ENCODE data around the gene CD300LF. TPM values are rescaled to one million over a fixed set of nuclear protein-coding genes. Genes with fewer than 3 reads are reported as not detected.

The CD300LF gene
- total RNA-seq, 1 donor from 2014 or later = 0.55 TPM

DNA sequence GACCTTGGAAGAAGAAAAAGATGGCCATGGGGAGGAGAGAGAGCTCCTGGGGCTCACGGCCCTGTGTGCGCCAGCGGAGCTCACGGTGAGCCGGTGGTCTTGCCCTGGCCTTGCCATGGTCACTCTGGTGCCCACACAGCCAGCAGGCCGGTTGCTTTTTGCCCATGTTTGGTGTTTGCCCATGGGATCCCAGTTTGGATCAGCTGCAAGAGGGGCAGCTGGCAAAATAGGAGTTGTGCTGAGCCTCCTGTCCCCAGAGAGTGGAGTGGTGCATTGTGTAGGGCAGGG is 37.3 kb upstream of the CD300LF start:
- intact Hi-C loops (cut with micrococcal nuclease) = no loop called here
- Histone ChIP-seq H3K36me3 (no peaks in the 10 kb centered on the region), H3K4me3 (peak overlapping the region; percentile 87), H3K9me3 (replicated peaks) (no peaks in the 10 kb centered on the region), H3K4me1 (peaks cover 77% of the 10 kb centered on the region), H3K27ac (replicated peaks) (peak overlapping the region; percentile 87), H3K27me3 (ENCODE audit: low read depth) (no peaks in the 10 kb centered on the region)
- no peak for DNase-seq
- TF ChIP-seq, protein P1, sequence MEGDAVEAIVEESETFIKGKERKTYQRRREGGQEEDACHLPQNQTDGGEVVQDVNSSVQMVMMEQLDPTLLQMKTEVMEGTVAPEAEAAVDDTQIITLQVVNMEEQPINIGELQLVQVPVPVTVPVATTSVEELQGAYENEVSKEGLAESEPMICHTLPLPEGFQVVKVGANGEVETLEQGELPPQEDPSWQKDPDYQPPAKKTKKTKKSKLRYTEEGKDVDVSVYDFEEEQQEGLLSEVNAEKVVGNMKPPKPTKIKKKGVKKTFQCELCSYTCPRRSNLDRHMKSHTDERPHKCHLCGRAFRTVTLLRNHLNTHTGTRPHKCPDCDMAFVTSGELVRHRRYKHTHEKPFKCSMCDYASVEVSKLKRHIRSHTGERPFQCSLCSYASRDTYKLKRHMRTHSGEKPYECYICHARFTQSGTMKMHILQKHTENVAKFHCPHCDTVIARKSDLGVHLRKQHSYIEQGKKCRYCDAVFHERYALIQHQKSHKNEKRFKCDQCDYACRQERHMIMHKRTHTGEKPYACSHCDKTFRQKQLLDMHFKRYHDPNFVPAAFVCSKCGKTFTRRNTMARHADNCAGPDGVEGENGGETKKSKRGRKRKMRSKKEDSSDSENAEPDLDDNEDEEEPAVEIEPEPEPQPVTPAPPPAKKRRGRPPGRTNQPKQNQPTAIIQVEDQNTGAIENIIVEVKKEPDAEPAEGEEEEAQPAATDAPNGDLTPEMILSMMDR (IDR thresholded peaks at IDR 0.05; ENCODE audit: borderline replicate concordance) = no peak

DNA sequence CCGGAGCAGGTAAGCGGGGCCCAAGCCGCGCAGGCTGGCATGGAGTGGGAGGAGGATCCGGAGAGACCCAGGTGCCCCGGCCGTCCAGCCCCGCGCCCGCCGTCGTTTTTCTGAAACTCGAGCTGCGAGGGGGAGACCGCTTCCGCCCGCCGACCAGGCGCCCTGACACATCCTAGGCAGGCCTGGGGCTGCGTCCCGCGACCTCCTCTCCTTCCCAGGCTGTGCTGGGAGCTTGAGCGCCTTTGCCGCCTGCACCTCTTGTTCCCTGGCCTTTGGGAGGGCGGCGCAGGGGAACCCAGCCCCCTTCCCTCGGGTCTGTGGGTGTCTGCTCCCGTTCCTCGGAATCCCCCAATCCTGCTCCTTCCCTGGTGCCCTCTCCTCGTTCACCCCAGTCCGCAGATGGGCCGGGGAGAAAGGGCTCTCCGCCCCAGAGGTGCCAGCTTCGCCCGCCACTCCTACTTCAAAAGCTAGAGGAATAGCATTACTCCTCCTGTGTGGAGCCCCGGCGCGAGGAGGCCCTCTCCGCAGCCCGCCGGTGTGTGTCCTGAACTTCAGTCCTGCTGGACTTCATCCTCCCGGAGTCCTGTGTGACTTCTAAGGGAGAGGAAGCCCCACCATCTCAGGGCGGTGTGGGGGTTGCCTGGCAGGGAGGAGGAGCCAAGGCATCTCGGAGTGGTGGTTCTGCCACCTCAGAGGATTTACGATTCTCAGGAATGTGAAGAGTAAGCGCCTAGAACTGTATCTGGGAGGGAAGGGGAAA is 36.7 kb upstream of the CD300LF start:
- H3K4me1 ChIP-seq = peaks cover 81% of the 10 kb centered on the region
- H3K4me3 ChIP-seq = peak overlapping the region; percentile 87
- H3K27me3 ChIP-seq (ENCODE audit: low read depth) = no peaks in the 10 kb centered on the region
- intact Hi-C loops (cut with micrococcal nuclease) = loop anchor here (2.0 kb wide), 1 partner anchor 27 kb away; the partner anchor contains the start of gene NAT9
- no peaks in the 10 kb centered on the region for H3K36me3 ChIP-seq
- no peaks in the 10 kb centered on the region for H3K9me3 ChIP-seq (replicated peaks)
- H3K27ac ChIP-seq (replicated peaks) = peak overlapping the region; percentile 87
- TF ChIP-seq, protein P1 (IDR thresholded peaks at IDR 0.05; ENCODE audit: borderline replicate concordance) = peak; percentile 2
- DNase-seq = no peak

DNA sequence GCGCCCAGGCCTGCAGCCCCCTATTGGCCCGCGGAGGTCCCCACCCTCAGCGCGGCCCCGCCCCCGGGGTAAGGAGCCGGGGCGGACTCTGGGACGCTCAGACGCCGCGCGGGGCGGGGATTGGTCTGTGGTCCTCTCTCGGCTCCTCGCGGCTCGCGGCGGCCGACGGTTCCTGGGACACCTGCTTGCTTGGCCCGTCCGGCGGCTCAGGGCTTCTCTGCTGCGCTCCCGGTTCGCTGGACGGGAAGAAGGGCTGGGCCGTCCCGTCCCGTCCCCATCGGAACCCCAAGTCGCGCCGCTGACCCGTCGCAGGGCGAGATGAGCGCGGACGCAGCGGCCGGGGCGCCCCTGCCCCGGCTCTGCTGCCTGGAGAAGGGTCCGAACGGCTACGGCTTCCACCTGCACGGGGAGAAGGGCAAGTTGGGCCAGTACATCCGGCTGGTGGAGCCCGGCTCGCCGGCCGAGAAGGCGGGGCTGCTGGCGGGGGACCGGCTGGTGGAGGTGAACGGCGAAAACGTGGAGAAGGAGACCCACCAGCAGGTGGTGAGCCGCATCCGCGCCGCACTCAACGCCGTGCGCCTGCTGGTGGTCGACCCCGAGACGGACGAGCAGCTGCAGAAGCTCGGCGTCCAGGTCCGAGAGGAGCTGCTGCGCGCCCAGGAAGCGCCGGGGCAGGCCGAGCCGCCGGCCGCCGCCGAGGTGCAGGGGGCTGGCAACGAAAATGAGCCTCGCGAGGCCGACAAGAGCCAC is 36.0 kb upstream of the CD300LF start, which contains the start of gene NHERF1:
NHERF1 (plus strand) TSS at position 100 of the 750 bp plus-strand sequence; CDS start at position 319, 219 bp downstream.
- H3K27ac ChIP-seq (replicated peaks) = peak within 1 kb of the TSS; percentile 87
- H3K4me3 ChIP-seq = peak within 1 kb of the TSS; percentile 87
- no peaks in the 10 kb centered on the region for H3K27me3 ChIP-seq (ENCODE audit: low read depth)
- intact Hi-C loops (cut with micrococcal nuclease) = loop anchor here (2.0 kb wide), 1 partner anchor 28 kb away; the partner anchor contains the start of gene NAT9
- H3K4me1 ChIP-seq = peaks cover 84% of the 10 kb centered on the region
- peak; percentile 96 for DNase-seq
- TF ChIP-seq, protein P1 (IDR thresholded peaks at IDR 0.05; ENCODE audit: borderline replicate concordance) = peak; percentile 39
- no peaks in the 10 kb centered on the region for H3K36me3 ChIP-seq
- H3K9me3 ChIP-seq (replicated peaks) = no peaks in the 10 kb centered on the region

DNA sequence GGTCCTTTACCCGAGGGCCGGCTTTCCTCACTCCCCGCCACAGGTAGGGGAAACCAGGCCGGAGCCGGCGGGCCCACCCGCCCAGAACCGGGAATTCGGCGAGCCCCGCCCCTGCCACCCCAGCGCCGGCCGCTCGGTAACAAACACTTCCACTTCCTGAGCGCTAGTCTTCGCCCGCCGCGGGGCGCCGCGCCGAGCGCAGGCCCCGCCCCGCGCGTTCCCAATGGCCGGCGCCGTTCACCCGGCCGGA is 35.5 kb upstream of the CD300LF start:
- peak overlapping the region; percentile 87 for H3K4me3 ChIP-seq
- DNase-seq = no peak
- TF ChIP-seq, protein P1 (IDR thresholded peaks at IDR 0.05; ENCODE audit: borderline replicate concordance) = peak; percentile 40
- intact Hi-C loops (cut with micrococcal nuclease) = loop anchor here (2.0 kb wide), 1 partner anchor 29 kb away; the partner anchor contains the start of gene NAT9
- H3K27ac ChIP-seq (replicated peaks) = peak overlapping the region; percentile 87
- H3K4me1 ChIP-seq = peaks cover 84% of the 10 kb centered on the region
- no peaks in the 10 kb centered on the region for H3K27me3 ChIP-seq (ENCODE audit: low read depth)
- H3K9me3 ChIP-seq (replicated peaks) = no peaks in the 10 kb centered on the region
- H3K36me3 ChIP-seq = no peaks in the 10 kb centered on the region

DNA sequence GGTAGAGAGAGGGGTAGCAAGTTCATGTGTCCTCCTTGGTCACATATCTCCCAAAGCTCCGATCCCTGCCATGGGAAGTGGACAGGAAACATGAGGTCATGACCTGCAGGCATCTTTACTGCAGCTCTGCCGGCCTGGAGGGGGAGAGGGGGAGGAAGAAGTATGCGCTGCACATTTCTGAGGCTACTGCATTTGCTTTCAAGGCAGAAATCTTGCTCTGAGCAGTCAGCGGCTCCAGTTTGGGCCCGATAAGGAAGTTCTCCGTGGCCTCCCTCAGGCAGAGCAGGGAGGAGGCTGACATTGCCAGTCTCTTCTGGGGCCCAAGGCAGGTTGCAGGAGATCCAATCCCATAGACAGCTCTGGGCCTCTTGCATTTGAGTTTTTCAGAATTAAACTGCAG is 34.2 kb upstream of the CD300LF start:
- DNase-seq = peak; percentile 18
- Histone ChIP-seq H3K27ac (replicated peaks) (peak overlapping the region; percentile 87), H3K4me1 (peaks cover 74% of the 10 kb centered on the region), H3K4me3 (no peak overlapping the region), H3K27me3 (ENCODE audit: low read depth) (no peaks in the 10 kb centered on the region), H3K9me3 (replicated peaks) (no peaks in the 10 kb centered on the region), H3K36me3 (no peaks in the 10 kb centered on the region)
- TF ChIP-seq, protein P1 (IDR thresholded peaks at IDR 0.05; ENCODE audit: borderline replicate concordance) = no peak
- intact Hi-C loops (cut with micrococcal nuclease) = no loop called here

Measured in left ventricle myocardium inferior (tissue), 1 donor.